Measurements from ENCODE around the gene SIPA1. TPM values are rescaled to one million over a fixed set of nuclear protein-coding genes. Genes with fewer than 3 reads are reported as not detected.

Gene SIPA1
- total and polyA plus RNA-seq, 2 of the 8 experiments (the other 6 are each of a cell fraction or from before 2014, with no cell fraction given) = 35.3 to 72.2 TPM

DNA sequence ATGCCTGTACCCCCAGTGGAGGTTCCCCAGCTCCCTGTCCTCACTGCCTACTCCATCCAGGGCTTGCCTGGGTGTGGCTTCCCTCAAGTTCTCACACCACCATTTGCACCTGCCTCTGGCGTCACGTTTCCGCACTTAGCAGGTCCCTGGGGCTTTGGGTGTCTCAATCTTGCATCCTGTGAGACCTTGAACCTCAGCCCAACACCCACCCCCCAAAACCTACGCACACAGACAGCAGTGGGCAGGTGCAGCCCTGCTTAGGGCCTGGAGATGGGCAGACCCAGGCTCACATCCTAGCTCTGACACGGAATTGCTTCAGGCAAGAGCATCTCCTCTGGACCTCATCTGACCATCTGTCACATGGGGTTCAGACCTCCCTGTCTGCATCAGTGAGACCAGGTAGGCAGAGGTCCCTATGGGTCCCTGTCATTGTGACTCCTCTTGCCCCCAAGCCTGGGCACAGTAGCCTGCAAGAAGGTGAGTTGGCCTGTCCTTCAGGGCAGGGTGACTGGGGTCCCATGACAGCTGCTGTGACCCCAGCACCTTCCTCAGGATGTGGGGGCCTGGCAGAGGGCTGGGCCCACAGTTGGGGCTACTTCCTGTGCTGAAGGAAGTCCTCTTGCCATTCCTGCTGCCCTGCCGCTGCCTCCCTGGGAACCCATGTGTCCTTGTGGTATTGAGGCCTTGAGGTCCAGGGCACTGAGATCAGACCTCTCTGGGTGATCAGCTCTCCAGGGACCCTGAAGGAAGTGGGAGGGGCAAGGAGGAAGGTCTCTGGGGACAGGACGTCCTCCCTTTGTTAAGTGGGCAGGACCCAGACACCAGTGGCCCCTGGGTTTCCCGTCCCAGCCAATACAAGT, 2.0 kb downstream of the SIPA1 start:
- Histone ChIP-seq H4K5ac (ENCODE audit: insufficient read length, low read depth, low read length) (no peak overlapping the region), H3K4me1 (replicated peaks in 1 of 4; ENCODE audit: control insufficient read depth in 3 of 4, insufficient read depth in 4 of 4, low read length in 3 of 4) (peaks cover 3 to 37% (median 22%) of the 10 kb centered on the region in 4 experiments), H2AFZ (ENCODE audit: low read length) (no peak overlapping the region), H3K14ac (ENCODE audit: insufficient read length) (no peak overlapping the region), H3K23ac (ENCODE audit: insufficient read length) (no peak overlapping the region), H3K27ac (ENCODE audit: low read depth, low read length) (no peak overlapping the region), H3K23me2 (ENCODE audit: low read depth, low read length) (peaks cover 8% of the 10 kb centered on the region; the same call in 1 of the 2 replicates), H4K91ac (replicated peaks; ENCODE audit: insufficient read length, low read length) (no peak overlapping the region), H3K79me1 (ENCODE audit: low read depth, low read length) (peaks cover 3% of the 10 kb centered on the region; the same call in 1 of the 2 replicates), H3K4me2 (ENCODE audit: insufficient read depth in 1 of 2, low read depth in 2 of 2, low read length in 2 of 2) (no peak overlapping the region; a peak in 1 of 4 replicates), H3K56ac (replicated peaks; ENCODE audit: insufficient read length, low read depth, low read length) (no peak overlapping the region), H2AK5ac (ENCODE audit: low read depth, low read length) (no peak overlapping the region), H3K79me2 (ENCODE audit: control insufficient read depth in 1 of 2, insufficient read depth in 2 of 2, low read length in 2 of 2) (no peaks in the 10 kb centered on the region), H3K4me3 (ENCODE audit: extremely low read depth in 1 of 4, insufficient read depth in 2 of 4, low read depth in 3 of 4, low read length in 4 of 4) (no peak overlapping the region), H4K20me1 (replicated peaks in 1 of 2; ENCODE audit: control insufficient read depth in 1 of 2, insufficient read depth in 2 of 2, low read length in 2 of 2) (peaks cover 0 to 7% of the 10 kb centered on the region in 2 experiments), H4K8ac (ENCODE audit: extremely low read depth, insufficient read depth, low read length) (peak overlapping the region; percentile 48), H3K27me3 (replicated peaks in 1 of 4; ENCODE audit: control insufficient read depth in 3 of 4, extremely low read depth in 1 of 4, insufficient read depth in 3 of 4, low read length in 3 of 4) (peaks cover 0 to 4% (median 2%) of the 10 kb centered on the region in 4 experiments; a peak in 2 of 7 replicates), H2BK5ac (ENCODE audit: low read depth, low read length) (no peak overlapping the region), H3K9me3 (ENCODE audit: insufficient read depth in 2 of 2, low read depth in 1 of 2, low read length in 1 of 2) (no peaks in the 10 kb centered on the region), H3K18ac (ENCODE audit: extremely low read depth, low read length) (no peak overlapping the region), H2BK15ac (ENCODE audit: low read length) (no peak overlapping the region), H3K4ac (replicated peaks; ENCODE audit: insufficient read length, low read depth, low read length) (no peak overlapping the region), H2BK20ac (ENCODE audit: low read length) (no peak overlapping the region), H2BK12ac (ENCODE audit: low read depth, low read length) (0 out of 2 replicates have a peak overlapping the region, but pooled peaks have one; percentile 60), H3K9ac (replicated peaks in 1 of 4; ENCODE audit: extremely low read depth in 1 of 4, low read depth in 3 of 4, low read length in 3 of 4) (no peak overlapping the region), H2BK120ac (replicated peaks; ENCODE audit: low read depth, low read length) (no peak overlapping the region), H3K36me3 (ENCODE audit: control insufficient read depth in 2 of 4, insufficient read depth in 4 of 4, low read length in 3 of 4) (peaks cover 2 to 21% (median 13%) of the 10 kb centered on the region in 4 experiments; a peak in 6 of 8 replicates)
- DNase-seq (ENCODE audit: low read depth in 1 of 2, low spot score in 2 of 2) (no peak), FAIRE-seq (no peak)
- CTCF ChIA-PET (ENCODE audit: partially characterized antibody) = interaction anchor here (1.0 to 2.5 kb wide), 8 partner anchors 11 to 141 kb away, joined by 3 to 16 read pairs (median 4); partner anchors contain the start of gene AP5B1
- POLR2A ChIA-PET (ENCODE audit: partially characterized antibody) = interaction anchor here (1.4 to 6.9 kb wide), 8 partner anchors 7 to 23 kb away, joined by 3 to 56 read pairs (median 14); partner anchors contain the start of gene RELA
- WGBS, 2 experiments (ENCODE audit: extremely low coverage in 1 of 2, insufficient coverage in 1 of 2, insufficient read length in 1 of 2, insufficient replicate concordance in 2 of 2, low coverage in 1 of 2, low lambda C conversion rate in 2 of 2, missing lambda C conversion rate in 1 of 2) = 82% methylated on average over 8 of the region's 8 CpGs; no CpG with 5 or more reads in 1 of the 2 experiments
- TF ChIP-seq KDM5A (IDR thresholded peaks at IDR 0.05; ENCODE audit: low read length) (no peak), CBX8 (IDR thresholded peaks at IDR 0.05; ENCODE audit: borderline replicate concordance, low read depth, low read length) (no peak), SIRT6 (IDR thresholded peaks at IDR 0.05; ENCODE audit: low read length) (no peak), HDAC2 (IDR thresholded peaks at IDR 0.05; ENCODE audit: borderline replicate concordance in 1 of 2, low read depth in 2 of 2, low read length in 2 of 2) (no peak), JUND (IDR thresholded peaks at IDR 0.05; ENCODE audit: low read length) (no peak), RAD21 (IDR thresholded peaks at IDR 0.05 in 1 of 2, conservative IDR thresholded peaks at IDR 0.05 in 1 of 2; ENCODE audit: low read depth in 2 of 2, low read length in 2 of 2) (no peak), KDM1A (IDR thresholded peaks at IDR 0.05; ENCODE audit: borderline replicate concordance, low read length) (no peak), MAFK (IDR thresholded peaks at IDR 0.05; ENCODE audit: low read depth, low read length) (no peak), HDAC6 (IDR thresholded peaks at IDR 0.05; ENCODE audit: low read depth, low read length) (no peak), RFX5 (IDR thresholded peaks at IDR 0.05; ENCODE audit: borderline replicate concordance, low read depth, low read length) (no peak), YY1 (IDR thresholded peaks at IDR 0.05; ENCODE audit: low read depth, low read length) (no peak)

All from H1 (cell line).